HCT116 (cell line): ENCODE measurements around the gene DEPDC5. TPM values are rescaled to one million over a fixed set of nuclear protein-coding genes. Genes with fewer than 3 reads are reported as not detected.
A peak's percentile ranks its signal among the peaks of the same experiment; 100 is the strongest.

Experiments used
- ATAC-seq: fragments of 200-7000 bp; cut with Tn5 transposase; 2 replicates; pipeline ENCODE4 v1.9.1; 2020; ENCODE audit warnings: mild to moderate bottlenecking, moderate library complexity
- BruUV-seq: library from RNA; stranded (reverse); fragments of 400-500 nt; replicated peaks from 2 replicates; lab custom pipeline; 2021; lab: Mats Ljungman, UMichigan
- CTCF ChIA-PET: fragments of 300-600 bp; sonication (Branson Sonifier 250); formaldehyde crosslinking; loops from one replicate; lab custom pipeline; 2021; ENCODE audit warnings: antibody characterized with exemption; lab: Charles Lee
- POLR2A ChIA-PET: fragments of 300-600, 350-600 bp; sonication (Branson Sonifier 250); formaldehyde crosslinking; loops from one replicate; lab custom pipeline; 2021; ENCODE audit warnings: antibody characterized with exemption; lab: Charles Lee
- RAD21 ChIA-PET, 2 experiments: fragments of 300-600 bp; sonication (Branson Sonifier 250); formaldehyde crosslinking; loops; one replicate each; lab custom pipeline; 2023; ENCODE audit warnings: low total read pairs in 2 of 2; ENCODE audit not compliant: uncharacterized antibody in 2 of 2, unreplicated experiment in 2 of 2, low non-redundant PET in 1 of 2; lab: Charles Lee
- DNase-seq: peaks from one replicate; pipeline ENCODE4 v3.0.0-alpha.2; 2010; ENCODE audit warnings: low read depth, low spot score
- H2AFZ ChIP-seq: fragments of 200-600 bp; shearing (Covaris generic), sonication (generic); 2 replicates; pipeline ENCODE4 v1.6.1; 2017; ENCODE audit warnings: low read depth, mixed run types, mixed read lengths, antibody characterized with exemption, low read length; ENCODE audit not compliant: poor library complexity, severe bottlenecking
- H3K27ac ChIP-seq: 2 replicates; pipeline ENCODE4 v1.5.1; 2012; ENCODE audit warnings: low read depth, low read length
- H3K27me3 ChIP-seq: fragments of 200-600 bp; sonication (generic); 2 replicates; pipeline ENCODE4 v1.6.1; 2016; ENCODE audit warnings: mixed run types, low read length, mixed read lengths; ENCODE audit not compliant: insufficient read depth
- H3K36me3 ChIP-seq, 2 experiments: fragments of 200-500 bp in 1 of 2; fragments of 200-600 bp in 1 of 2; sonication (Bioruptor generic) in 1 of 2; sonication (generic) in 1 of 2; 2 replicates each; pipeline versions ENCODE4 v1.5.1 to v1.6.1; 2014 to 2016; ENCODE audit warnings: low read length in 2 of 2, inconsistent platforms in 1 of 2, mixed read lengths in 1 of 2, mixed run types in 1 of 2; ENCODE audit not compliant: insufficient read depth in 2 of 2, control insufficient read depth in 1 of 2
- H3K4me1 ChIP-seq, 2 experiments: fragments of 200-600 bp in 1 of 2; sonication (generic) in 1 of 2; 2 replicates each; pipeline versions ENCODE4 v1.5.1 to v1.6.1; 2012 to 2017; ENCODE audit warnings: low read length in 2 of 2, inconsistent platforms in 1 of 2, mild to moderate bottlenecking in 1 of 2, mixed read lengths in 1 of 2, mixed run types in 1 of 2, moderate library complexity in 1 of 2; ENCODE audit not compliant: insufficient read depth in 2 of 2, control insufficient read depth in 1 of 2
- H3K4me2 ChIP-seq: fragments of 200-600 bp; sonication (generic); 2 replicates; pipeline ENCODE4 v1.6.1; 2017; ENCODE audit warnings: mixed run types, low read length, mixed read lengths
- H3K4me3 ChIP-seq, 2 experiments: fragments of 200-600 bp in 1 of 2; sonication (generic) in 1 of 2; replicated peaks in 1 of 2; 2 replicates each; pipeline ENCODE4 v1.5.1; 2011 to 2016; ENCODE audit warnings: low read length in 2 of 2, control low read depth in 1 of 2, low read depth in 1 of 2, mild to moderate bottlenecking in 1 of 2, mixed read lengths in 1 of 2, mixed run types in 1 of 2
- H3K79me2 ChIP-seq: fragments of 200-600 bp; sonication (generic); 2 replicates; pipeline ENCODE4 v1.6.1; 2017; ENCODE audit warnings: mild to moderate bottlenecking, mixed run types, low read length, moderate library complexity, mixed read lengths; ENCODE audit not compliant: insufficient read depth
- H3K9ac ChIP-seq: fragments of 200-600 bp; sonication (generic); 2 replicates; pipeline ENCODE4 v1.6.1; 2016; ENCODE audit warnings: low read length, mixed read lengths
- H3K9me2 ChIP-seq: fragments of 200-600 bp; sonication (generic), shearing (Covaris generic); 2 replicates; pipeline ENCODE4 v1.6.1; 2017; ENCODE audit warnings: mixed run types, mild to moderate bottlenecking, moderate library complexity; ENCODE audit not compliant: insufficient read depth
- H3K9me3 ChIP-seq, 2 experiments: fragments of 200-500 bp in 1 of 2; fragments of 200-600 bp in 1 of 2; sonication (Bioruptor generic) in 1 of 2; sonication (generic) in 1 of 2; 2 replicates each; pipeline ENCODE4 v1.6.1; 2014 to 2017; ENCODE audit warnings: low read length in 2 of 2, mixed read lengths in 2 of 2, inconsistent platforms in 1 of 2, low read depth in 1 of 2, mild to moderate bottlenecking in 1 of 2, mixed run types in 1 of 2, moderate library complexity in 1 of 2; ENCODE audit not compliant: control insufficient read depth in 1 of 2, insufficient read depth in 1 of 2
- H4K20me1 ChIP-seq: fragments of 200-600 bp; sonication (generic), shearing (Covaris generic); 2 replicates; pipeline ENCODE4 v1.6.1; 2017; ENCODE audit warnings: mixed run types, mild to moderate bottlenecking, moderate library complexity; ENCODE audit not compliant: insufficient read depth
- CEBPB ChIP-seq: IDR thresholded peaks from 2 replicates; pipeline ENCODE4 v1.6.1; 2012; ENCODE audit warnings: low read depth
- CTCF ChIP-seq, 3 experiments: fragments of 200-600 bp in 1 of 3; sonication (generic) in 1 of 3; IDR thresholded peaks in 2 of 3; conservative IDR thresholded peaks in 1 of 3; 2 replicates each; pipeline ENCODE4 v1.5.1; 2012 to 2017; ENCODE audit warnings: low read depth in 2 of 3, low read length in 2 of 3, antibody characterized with exemption in 1 of 3, borderline replicate concordance in 1 of 3, control low read depth in 1 of 3, mild to moderate bottlenecking in 1 of 3, mixed read lengths in 1 of 3, mixed run types in 1 of 3, moderate library complexity in 1 of 3; ENCODE audit not compliant: insufficient read depth in 1 of 3
- ELF1 ChIP-seq: IDR thresholded peaks from 2 replicates; pipeline ENCODE4 v1.6.1; 2012; ENCODE audit warnings: low read depth, borderline replicate concordance
- EZH2 ChIP-seq: fragments of 200-600 bp; sonication (generic); IDR thresholded peaks from 2 replicates; pipeline ENCODE4 v1.6.1; 2017; ENCODE audit warnings: antibody characterized with exemption, mixed run types
- EZH2phosphoT487 ChIP-seq: fragments of 200-600 bp; IDR thresholded peaks from 2 replicates; pipeline ENCODE4 v1.6.1; 2018; ENCODE audit warnings: antibody characterized with exemption, borderline replicate concordance
- FOSL1 ChIP-seq: IDR thresholded peaks from 2 replicates; pipeline ENCODE4 v1.6.1; 2012; ENCODE audit warnings: low read depth
- JUND ChIP-seq: IDR thresholded peaks from 2 replicates; pipeline ENCODE4 v1.6.1; 2012
- MAX ChIP-seq: IDR thresholded peaks from 2 replicates; pipeline ENCODE4 v1.6.1; 2012
- REST ChIP-seq: IDR thresholded peaks from 2 replicates; pipeline ENCODE4 v1.6.1; 2012; ENCODE audit warnings: low read depth
- SIN3A ChIP-seq: IDR thresholded peaks from 2 replicates; pipeline ENCODE4 v1.6.1; 2012; ENCODE audit warnings: low read depth
- SP1 ChIP-seq: IDR thresholded peaks from 2 replicates; pipeline ENCODE4 v1.6.1; 2012; ENCODE audit warnings: low read depth
- ZBTB33 ChIP-seq: IDR thresholded peaks from 2 replicates; pipeline ENCODE4 v1.6.1; 2011; ENCODE audit warnings: mild to moderate bottlenecking, low read length, moderate library complexity; ENCODE audit not compliant: insufficient replicate concordance; ENCODE audit errors: extremely low read depth
- ZFX ChIP-seq: fragments of 450-650 bp; IDR thresholded peaks from 2 replicates; pipeline ENCODE4 v1.6.1; 2017
- intact Hi-C: fragments of 100-400 bp; cut with micrococcal nuclease; formaldehyde crosslinking; loops from 2 replicates; pipeline ENCODE4 v1.10.0; 2022
- total RNA-seq: library from RNA; stranded (reverse); gene quantifications from one replicate; pipeline ENCODE4 v1.2.1, GENCODE V29; 2021; ENCODE audit not compliant: unreplicated experiment

Gene DEPDC5
- total RNA-seq, 1 experiment from 2014 or later: 35.0 TPM

GRCh38 chr22:31950226-31950625, 196.4 kb downstream of the DEPDC5 start (continued):
- TF ChIP-seq ZBTB33 (no peak), EZH2phosphoT487 (no peak)
- TF ChIP-seq, all 23 proteins: peak for 0

- RAD21 ChIA-PET: no interaction called here
- H3K27me3 ChIP-seq: no peaks in the 10 kb centered on the region
- peaks cover 100% of the 10 kb centered on the region for H3K79me2 ChIP-seq
- POLR2A ChIA-PET: interaction anchor here (0.7 to 1.3 kb wide), 2 partner anchors 9 to 10 kb away, joined by 3 read pairs; no protein-coding TSS in a partner anchor
- no peak for DNase-seq
- no peaks in the 10 kb centered on the region for H3K9me2 ChIP-seq
- CTCF ChIA-PET: interaction anchor here (2.0 to 3.5 kb wide), 2 partner anchors 19 to 286 kb away, joined by 7 to 16 read pairs; no protein-coding TSS in a partner anchor
- BruUV-seq: no TSS peak
- peaks cover 27% of the 10 kb centered on the region; the same call in 1 of the 2 replicates for H4K20me1 ChIP-seq
- intact Hi-C loops: no loop called here
- H3K9me3 ChIP-seq: no peaks in the 10 kb centered on the region
- H3K9ac ChIP-seq: peak overlapping the region; percentile 18; the same call in 1 of the 2 replicates
- no peak for TF ChIP-seq EZH2
- no peak for TF ChIP-seq REST
- no peak for TF ChIP-seq FOSL1
- no peak for TF ChIP-seq SIN3A
- TF ChIP-seq SP1: no peak
- no peak for TF ChIP-seq MAX
- TF ChIP-seq CEBPB: no peak
- no peak for TF ChIP-seq CTCF (IDR thresholded peaks at IDR 0.05 in 2 of 3, conservative IDR thresholded peaks at IDR 0.05 in 1 of 3; ENCODE audit: borderline replicate concordance in 1 of 3, insufficient read depth in 1 of 3, low read depth in 2 of 3, low read length in 2 of 3)
- no peak for TF ChIP-seq ELF1
- no peak for TF ChIP-seq ZFX
- no peak for TF ChIP-seq JUND
- TF ChIP-seq, all 23 proteins: peak for 0
- Histone ChIP-seq H3K36me3 (peaks cover 43% of the 10 kb centered on the region in 2 experiments), H3K27ac (peak overlapping the region; percentile 10; the same call in 1 of the 2 replicates), H3K4me2 (peak overlapping the region; percentile 9), H2AFZ (no peak overlapping the region), H3K4me3 (no peak overlapping the region), H3K4me1 (peaks cover 12 to 36% of the 10 kb centered on the region in 2 experiments)
- peak; percentile 26; the same call in 1 of the 2 replicates for ATAC-seq
These were observed 197.6 kb downstream of the DEPDC5 start for GRCh38 chr22:31951194-31952093.
